Measurements from ENCODE around the gene HSPA4L.

HSPA4L gene

GRCh38 chr4:127846765-127847164 is 64.6 kb downstream of the HSPA4L start:
- no peak overlapping the region for H3K4me3 ChIP-seq (ENCODE audit: low read depth, low read length)
- TF ChIP-seq CTCF (IDR thresholded peaks at IDR 0.05; ENCODE audit: low read depth, low read length), result no peak

GRCh38 chr4:127849505-127850234 is 67.5 kb downstream of the HSPA4L start:
- no peak for TF ChIP-seq CTCF (IDR thresholded peaks at IDR 0.05; ENCODE audit: low read depth, low read length)
- H3K4me3 ChIP-seq (ENCODE audit: low read depth, low read length), result no peak overlapping the region

GRCh38 chr4:127852661-127853060 is 70.5 kb downstream of the HSPA4L start:
- TF ChIP-seq CTCF (IDR thresholded peaks at IDR 0.05; ENCODE audit: low read depth, low read length), result no peak
- no peak overlapping the region for H3K4me3 ChIP-seq (ENCODE audit: low read depth, low read length)

- no peak for TF ChIP-seq CTCF (IDR thresholded peaks at IDR 0.05; ENCODE audit: low read depth, low read length)
- no peak overlapping the region for H3K4me3 ChIP-seq (ENCODE audit: low read depth, low read length)
Observed at GRCh38 chr4:127856196-127856812, 74.2 kb downstream of the HSPA4L start.

- TF ChIP-seq CTCF (IDR thresholded peaks at IDR 0.05; ENCODE audit: low read depth, low read length), result no peak
- H3K4me3 ChIP-seq (ENCODE audit: low read depth, low read length), result no peak overlapping the region
Observed at GRCh38 chr4:127856813-127857447, 74.8 kb downstream of the HSPA4L start.

- H3K4me3 ChIP-seq (ENCODE audit: low read depth, low read length), result no peak overlapping the region
- no peak for TF ChIP-seq CTCF (IDR thresholded peaks at IDR 0.05; ENCODE audit: low read depth, low read length)
Observed at GRCh38 chr4:127857641-127858040, 75.5 kb downstream of the HSPA4L start.

- TF ChIP-seq CTCF (IDR thresholded peaks at IDR 0.05; ENCODE audit: low read depth, low read length), result no peak
- no peak overlapping the region for H3K4me3 ChIP-seq (ENCODE audit: low read depth, low read length)
Observed at GRCh38 chr4:127868196-127868595, 86.1 kb downstream of the HSPA4L start.

Data from WI38 (cell line).